Measurements from ENCODE around the gene ABR. TPM values are rescaled to one million over a fixed set of nuclear protein-coding genes. Genes with fewer than 3 reads are reported as not detected.
"Not testable (repeated sequence)": the region's sequence is repeated elsewhere in the genome, so short reads cannot be mapped to it uniquely, and the experiment has no call there.

Gene ABR
- total RNA-seq, 2 experiments from 2014 or later: 144 to 145 TPM

DNA sequence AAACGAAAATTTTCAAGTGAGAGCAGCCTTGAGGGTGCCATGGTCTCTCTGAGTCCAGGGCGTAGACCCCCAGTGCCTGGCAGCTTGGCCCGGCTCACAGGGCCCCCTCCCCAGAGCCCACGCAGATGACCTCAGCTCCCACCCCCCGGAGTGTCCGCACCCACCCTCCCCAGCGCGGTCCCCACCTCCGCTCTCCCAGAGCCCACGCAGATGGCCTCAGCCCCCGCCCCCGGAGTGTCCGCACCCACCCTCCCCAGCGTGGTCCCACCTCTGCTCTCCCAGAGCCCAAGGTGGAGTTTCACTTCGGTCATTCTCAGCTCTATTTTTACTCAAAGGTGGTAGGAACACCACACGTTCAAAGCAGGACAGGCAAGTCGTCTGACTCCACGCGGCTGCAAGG, 13.9 kb downstream of the ABR start:
- H3K27ac Mint-ChIP-seq: no peak overlapping the region
- no peaks in the 10 kb centered on the region for H3K9me3 Mint-ChIP-seq
- no peak overlapping the region for H3K4me3 Mint-ChIP-seq
- POLR2A ChIA-PET: no interaction called here
- no peaks in the 10 kb centered on the region for H3K36me3 Mint-ChIP-seq (ENCODE audit: low read depth)
- H3K4me1 Mint-ChIP-seq: no peaks in the 10 kb centered on the region
- CTCF ChIA-PET: interaction anchor here (1.0 to 1.3 kb wide), 2 partner anchors 22 to 23 kb away, joined by 3 read pairs; no protein-coding TSS in a partner anchor
- no peak for DNase-seq
- no peaks in the 10 kb centered on the region for H3K27me3 Mint-ChIP-seq

DNA sequence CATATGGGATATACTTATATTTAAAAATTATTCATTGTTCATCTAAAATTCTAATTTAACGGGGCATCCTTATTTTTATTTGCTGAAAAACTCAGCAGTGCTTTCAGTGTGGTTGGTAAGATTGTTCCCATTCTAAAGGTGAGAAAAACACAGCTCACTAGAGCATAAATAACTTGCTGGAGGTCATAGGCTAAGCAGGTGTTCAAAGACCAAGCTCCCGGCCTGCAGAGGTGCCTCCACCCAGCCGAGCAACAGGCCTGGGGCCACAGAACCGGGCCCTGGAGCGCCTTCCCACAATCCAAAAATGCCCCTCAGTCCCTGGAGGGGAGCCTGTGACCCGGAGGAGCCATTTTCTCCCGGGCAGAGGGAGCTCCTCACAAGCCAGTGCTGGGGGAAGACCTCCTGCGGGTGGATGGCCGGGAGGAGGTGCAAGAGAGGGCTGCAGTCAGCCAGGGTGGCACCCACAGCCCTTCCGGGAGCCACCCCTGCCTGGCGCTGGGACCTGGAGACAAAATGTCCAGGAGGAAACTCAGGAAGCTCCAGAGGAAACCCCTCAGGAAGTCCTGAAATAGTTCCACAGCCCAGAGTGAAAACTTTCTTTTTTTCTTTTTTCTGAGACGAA, 14.7 kb downstream of the ABR start:
- H3K4me3 Mint-ChIP-seq: no peak overlapping the region
- ChIA-PET CTCF (interaction anchor here (1.3 kb wide), 1 partner anchor 24 kb away, joined by 3 read pairs; no protein-coding TSS in a partner anchor), POLR2A (no interaction called here)
- H3K36me3 Mint-ChIP-seq (ENCODE audit: low read depth): no peaks in the 10 kb centered on the region
- H3K27ac Mint-ChIP-seq: no peak overlapping the region
- no peak for DNase-seq
- no peaks in the 10 kb centered on the region for H3K4me1 Mint-ChIP-seq
- no peaks in the 10 kb centered on the region for H3K27me3 Mint-ChIP-seq
- H3K9me3 Mint-ChIP-seq: no peaks in the 10 kb centered on the region

DNA sequence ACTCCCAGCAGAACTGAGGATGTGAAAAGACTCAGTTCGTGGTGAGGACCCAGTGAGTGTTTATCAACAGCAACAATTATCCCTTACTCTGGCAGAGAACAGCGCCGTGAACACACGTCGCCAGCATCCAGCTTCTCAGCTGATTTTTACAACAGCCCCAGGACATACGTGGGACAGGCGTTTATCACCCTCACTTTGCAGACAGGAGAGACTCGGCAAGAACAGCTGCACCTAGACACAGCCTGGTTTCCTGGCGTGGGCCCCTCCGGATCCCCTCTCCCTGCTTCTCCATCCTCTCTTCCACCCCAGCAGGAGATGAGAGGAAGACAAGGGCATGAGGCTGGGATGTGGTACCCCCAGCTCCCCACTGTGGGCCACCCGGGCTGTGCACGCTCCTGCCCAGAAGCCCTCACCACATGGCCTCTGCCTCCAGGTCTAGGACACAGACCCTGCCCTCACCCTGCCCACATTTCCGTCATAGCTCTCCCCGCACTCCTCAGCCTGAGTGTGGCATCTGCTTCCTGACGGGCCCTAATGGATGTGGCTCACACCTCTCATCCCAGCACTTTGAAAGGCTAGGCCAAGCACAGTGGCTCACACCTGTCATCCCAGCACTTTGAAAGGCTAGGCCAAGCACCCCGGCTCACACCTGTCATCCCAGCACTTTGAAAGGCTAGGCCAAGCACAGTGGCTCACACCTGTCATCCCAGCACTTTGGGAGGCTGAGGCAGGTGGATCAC, 17.5 kb downstream of the ABR start:
- CTCF ChIA-PET: interaction anchor here (0.7 kb wide), 1 partner anchor 41 kb away, joined by 4 read pairs; no protein-coding TSS in a partner anchor
- POLR2A ChIA-PET: no interaction called here
- no peaks in the 10 kb centered on the region for H3K9me3 Mint-ChIP-seq
- H3K36me3 Mint-ChIP-seq (ENCODE audit: low read depth): no peaks in the 10 kb centered on the region
- DNase-seq: no peak
- no peak overlapping the region for H3K27ac Mint-ChIP-seq
- no peaks in the 10 kb centered on the region for H3K4me1 Mint-ChIP-seq
- no peaks in the 10 kb centered on the region for H3K27me3 Mint-ChIP-seq
- no peak overlapping the region for H3K4me3 Mint-ChIP-seq

DNA sequence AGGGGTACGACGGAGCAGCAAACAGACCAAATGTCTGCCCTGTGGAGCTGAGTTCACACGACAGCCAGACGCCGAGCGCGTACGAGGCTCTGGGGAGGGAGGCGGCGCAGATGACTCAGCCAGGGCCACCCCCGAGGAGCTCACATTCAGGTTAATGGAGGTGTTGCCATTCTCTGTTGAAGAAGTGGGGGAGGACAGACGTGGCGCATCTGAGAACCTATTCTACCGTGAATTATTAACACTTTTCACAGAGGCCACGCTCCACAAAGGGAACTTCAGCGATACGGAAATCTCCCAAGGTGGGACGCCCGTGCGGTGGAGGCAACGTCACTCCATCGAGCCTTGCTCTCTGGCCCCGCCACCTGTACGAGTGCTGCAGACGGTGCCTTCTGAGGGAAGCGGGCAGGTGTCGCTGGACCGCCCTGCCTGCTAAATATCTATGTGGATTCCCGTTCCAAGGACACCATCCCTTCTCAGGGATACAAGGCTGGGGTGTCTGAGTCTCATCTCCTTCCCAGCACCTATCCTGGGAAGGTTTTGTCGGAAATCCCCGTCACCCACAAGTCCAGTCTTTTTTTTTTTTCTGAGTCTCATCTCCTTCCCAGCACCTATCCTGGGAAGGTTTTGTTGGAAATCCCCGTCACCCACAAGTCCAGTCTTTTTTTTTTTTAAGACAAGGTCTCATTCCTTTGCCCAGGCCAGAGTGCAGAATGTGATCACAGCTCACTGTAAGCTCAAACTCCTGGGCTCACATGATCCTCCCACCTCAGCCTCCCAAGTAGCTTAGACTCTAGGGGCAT, 19.0 kb downstream of the ABR start:
- Mint-ChIP-seq H3K4me1 (no peaks in the 10 kb centered on the region), H3K36me3 (ENCODE audit: low read depth) (no peaks in the 10 kb centered on the region), H3K27ac (no peak overlapping the region), H3K9me3 (no peaks in the 10 kb centered on the region), H3K4me3 (no peak overlapping the region), H3K27me3 (no peaks in the 10 kb centered on the region)
- CTCF ChIA-PET: interaction anchor here (0.6 to 0.7 kb wide), 2 partner anchors 38 to 553 kb away, joined by 3 to 4 read pairs; no protein-coding TSS in a partner anchor
- POLR2A ChIA-PET: no interaction called here
- DNase-seq: no peak

DNA sequence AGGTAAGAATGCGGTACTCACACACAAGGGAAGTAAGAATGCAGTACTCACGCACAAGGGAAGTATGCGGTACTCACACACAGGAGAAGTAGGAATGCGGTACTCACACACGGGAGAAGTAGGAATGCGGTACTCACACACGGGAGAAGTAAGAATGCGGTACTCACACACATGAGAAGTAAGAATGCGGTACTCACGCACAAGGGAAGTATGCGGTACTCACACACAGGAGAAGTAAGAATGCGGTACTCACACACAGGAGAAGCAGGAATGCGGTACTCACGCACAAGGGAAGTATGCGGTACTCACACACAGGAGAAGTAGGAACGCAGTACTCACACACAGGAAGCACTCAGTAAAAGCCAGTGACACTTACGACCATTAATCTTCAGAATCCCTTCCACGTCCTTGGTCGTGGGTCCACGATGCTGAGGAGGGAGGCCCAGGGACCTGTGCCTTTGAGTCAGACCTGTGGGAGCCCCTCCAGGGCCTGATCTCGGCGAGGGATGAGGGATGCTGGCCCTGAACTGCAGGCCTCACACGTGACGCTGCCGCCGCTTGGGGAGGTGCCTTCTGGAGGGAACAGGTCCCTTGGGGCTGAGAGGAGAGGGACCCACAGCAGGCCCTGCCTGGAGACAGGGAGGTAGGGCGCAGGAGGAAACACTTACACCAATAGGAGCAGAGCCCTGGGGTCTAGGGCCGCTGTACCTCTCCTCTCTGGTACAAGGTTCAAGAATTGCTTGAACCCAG, 20.2 kb downstream of the ABR start:
- Mint-ChIP-seq H3K27me3 (no peaks in the 10 kb centered on the region), H3K36me3 (ENCODE audit: low read depth) (no peaks in the 10 kb centered on the region), H3K4me1 (no peaks in the 10 kb centered on the region), H3K4me3 (no peak overlapping the region), H3K9me3 (no peaks in the 10 kb centered on the region), H3K27ac (no peak overlapping the region)
- POLR2A ChIA-PET: no interaction called here
- CTCF ChIA-PET: no interaction called here
- DNase-seq: no peak

DNA sequence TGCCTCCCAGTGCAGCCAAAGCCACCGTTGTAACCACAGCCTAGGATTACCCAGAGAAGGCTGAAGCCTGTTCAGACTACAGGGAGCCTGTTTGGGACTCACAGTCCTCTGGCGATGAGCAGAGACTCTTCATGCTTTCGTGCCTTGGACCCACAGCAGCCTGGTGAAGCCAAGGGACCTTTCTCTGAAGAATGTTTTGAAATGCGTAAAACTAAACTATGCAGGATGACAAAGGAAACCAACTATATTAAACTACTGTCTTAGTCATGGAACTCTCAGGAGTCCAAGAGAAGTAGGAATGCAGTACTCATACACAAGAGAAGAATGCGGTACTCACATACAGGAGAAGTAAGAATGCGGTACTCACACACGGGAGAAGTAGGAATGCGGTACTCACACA, 20.9 kb downstream of the ABR start:
- Mint-ChIP-seq H3K4me3 (no peak overlapping the region), H3K27ac (no peak overlapping the region), H3K36me3 (ENCODE audit: low read depth) (no peaks in the 10 kb centered on the region), H3K9me3 (no peaks in the 10 kb centered on the region), H3K4me1 (no peaks in the 10 kb centered on the region), H3K27me3 (no peaks in the 10 kb centered on the region)
- DNase-seq: no peak
- CTCF ChIA-PET: no interaction called here
- POLR2A ChIA-PET: no interaction called here

DNA sequence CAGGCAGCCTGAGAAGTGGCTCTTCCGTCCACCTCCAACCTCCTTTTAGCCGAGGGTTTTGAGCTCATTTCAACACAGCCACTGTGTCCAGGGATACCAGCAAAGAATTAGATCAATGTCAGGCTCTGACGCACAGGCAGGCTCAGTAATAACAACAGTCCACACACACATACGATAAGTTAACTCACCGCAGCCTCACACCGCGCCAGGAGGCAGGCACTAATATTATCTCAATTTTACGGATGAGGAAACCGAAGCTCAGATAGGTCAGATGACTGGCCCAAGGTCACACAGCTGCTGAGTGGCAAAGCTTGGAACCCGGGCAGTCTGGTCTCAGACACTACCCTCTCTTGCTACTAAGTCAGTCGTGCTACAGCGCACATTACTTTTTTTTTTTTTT, 22.9 kb downstream of the ABR start:
- no peaks in the 10 kb centered on the region for H3K36me3 Mint-ChIP-seq (ENCODE audit: low read depth)
- POLR2A ChIA-PET: no interaction called here
- no peak overlapping the region for H3K4me3 Mint-ChIP-seq
- H3K4me1 Mint-ChIP-seq: no peaks in the 10 kb centered on the region
- H3K27ac Mint-ChIP-seq: no peak overlapping the region
- CTCF ChIA-PET: interaction anchor here (1.7 kb wide), 1 partner anchor 35 kb away, joined by 4 read pairs; no protein-coding TSS in a partner anchor
- H3K27me3 Mint-ChIP-seq: no peaks in the 10 kb centered on the region
- no peak for DNase-seq
- no peaks in the 10 kb centered on the region for H3K9me3 Mint-ChIP-seq

DNA sequence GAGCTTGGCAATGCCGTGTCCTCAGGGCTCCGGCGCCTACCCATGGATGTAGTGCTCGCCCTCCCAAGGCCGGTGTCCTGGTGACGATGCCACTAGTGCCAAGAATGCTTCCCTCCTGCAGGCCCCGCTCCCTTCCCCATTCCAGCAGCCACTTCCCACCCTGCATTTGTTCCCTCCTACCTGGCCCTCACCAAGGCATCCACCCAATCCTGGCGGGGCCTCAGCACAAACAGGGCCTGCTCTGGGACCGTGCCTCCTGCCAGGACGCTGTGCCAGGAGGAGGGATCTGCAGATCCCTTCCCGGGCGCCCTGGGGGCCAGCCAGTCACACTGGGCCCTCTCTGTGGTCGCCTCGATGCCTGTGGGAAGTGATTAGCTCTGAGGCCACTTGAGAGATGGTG, 25.1 kb downstream of the ABR start:
- Mint-ChIP-seq H3K36me3 (ENCODE audit: low read depth) (no peaks in the 10 kb centered on the region), H3K27me3 (no peaks in the 10 kb centered on the region), H3K9me3 (no peaks in the 10 kb centered on the region), H3K4me1 (no peaks in the 10 kb centered on the region), H3K4me3 (no peak overlapping the region), H3K27ac (no peak overlapping the region)
- no peak for DNase-seq
- CTCF ChIA-PET: no interaction called here
- POLR2A ChIA-PET: no interaction called here

DNA sequence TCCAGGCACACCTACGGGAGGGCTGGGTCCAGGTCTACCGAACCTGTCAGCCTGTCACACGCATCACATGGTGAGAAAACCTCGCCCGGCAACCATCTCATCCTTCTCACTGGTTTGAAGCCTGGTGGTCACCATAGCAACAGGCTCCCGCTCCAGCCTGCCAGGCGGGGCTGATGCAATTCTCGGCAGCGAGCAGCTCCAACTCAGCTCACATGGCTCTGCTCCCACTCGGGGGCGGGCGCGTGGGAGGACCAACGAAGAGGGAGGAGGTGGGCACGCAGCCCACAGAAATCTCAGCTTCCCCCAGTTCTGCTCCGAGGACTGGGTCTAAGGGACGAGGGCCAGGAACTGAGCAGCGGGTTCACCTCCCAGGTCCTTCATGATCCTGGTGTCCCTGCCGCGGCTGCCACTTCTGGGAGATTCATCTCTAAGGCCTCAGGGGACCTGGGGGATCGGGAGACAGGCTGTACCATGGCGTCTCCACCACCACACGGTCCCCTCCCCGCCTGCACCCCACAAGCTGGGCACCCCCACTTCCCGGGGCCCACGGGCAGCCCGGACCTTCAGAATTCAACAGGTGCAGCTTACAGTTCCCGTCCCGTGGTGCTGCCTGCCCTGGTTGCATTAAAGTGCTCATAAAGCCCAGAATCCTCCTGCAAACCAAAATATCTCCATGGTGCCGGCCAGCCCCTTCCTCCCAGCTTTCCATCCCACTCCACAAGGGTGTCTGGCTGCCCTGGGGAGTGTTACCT, 25.8 kb downstream of the ABR start:
- Mint-ChIP-seq H3K27ac (no peak overlapping the region), H3K4me3 (no peak overlapping the region), H3K36me3 (ENCODE audit: low read depth) (no peaks in the 10 kb centered on the region), H3K4me1 (no peaks in the 10 kb centered on the region), H3K27me3 (no peaks in the 10 kb centered on the region), H3K9me3 (no peaks in the 10 kb centered on the region)
- no peak for DNase-seq
- CTCF ChIA-PET: no interaction called here
- POLR2A ChIA-PET: no interaction called here

DNA sequence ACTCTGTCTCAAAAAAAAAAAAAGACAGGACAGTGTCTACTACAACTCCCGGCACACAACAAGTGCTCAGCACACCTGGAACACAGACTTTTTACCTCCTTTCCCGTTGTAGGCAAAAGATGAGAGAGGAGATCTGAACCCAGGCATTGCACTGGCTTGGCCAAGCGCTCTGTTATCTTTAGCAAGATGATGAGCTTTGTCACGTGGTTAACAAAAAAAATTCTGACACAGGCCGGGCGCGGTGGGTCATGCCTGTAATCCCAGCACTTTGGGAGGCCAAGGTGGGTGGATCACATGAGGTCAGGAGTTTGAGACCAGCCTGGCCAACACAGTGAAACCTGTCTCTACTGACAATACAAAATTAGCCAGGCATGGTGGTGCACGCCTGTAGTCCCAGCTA, 27.2 kb downstream of the ABR start:
- CTCF ChIA-PET: not testable (repeated sequence)

DNA sequence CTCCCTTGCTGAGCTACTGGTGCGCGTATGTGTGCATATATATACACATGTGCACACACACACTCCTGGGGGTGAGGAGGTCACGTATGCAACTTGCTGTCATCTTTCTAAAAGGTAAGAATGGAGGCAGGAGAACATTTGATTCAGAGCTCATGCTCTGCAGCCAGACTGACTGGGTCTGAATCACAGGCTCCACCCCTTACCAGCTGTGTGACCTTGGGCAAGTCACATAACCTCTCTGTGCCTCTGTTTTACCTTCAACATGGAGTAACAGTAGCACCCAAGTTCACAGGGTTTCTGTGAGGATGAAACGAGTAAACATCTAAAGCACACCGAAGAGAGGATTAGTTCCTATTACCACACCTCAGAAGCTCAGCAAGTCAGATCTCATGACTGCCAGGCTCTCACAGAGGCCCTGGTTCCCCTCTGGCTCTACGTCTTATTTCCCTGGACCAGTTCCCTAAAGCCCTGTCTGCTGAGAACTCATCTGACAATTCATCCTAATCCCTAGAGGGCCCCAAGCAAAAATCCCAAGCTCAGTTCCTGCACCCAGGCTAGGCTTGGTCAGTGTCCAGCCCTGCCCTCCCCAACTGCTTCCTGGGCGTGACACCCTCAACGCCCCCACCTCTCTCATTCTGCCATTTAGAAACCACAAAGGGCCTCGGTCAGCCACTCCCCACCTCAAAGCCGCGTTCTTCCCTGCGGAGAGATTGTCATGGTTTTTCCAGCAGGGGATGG, 28.7 kb downstream of the ABR start:
- Mint-ChIP-seq H3K9me3 (peaks cover 5% of the 10 kb centered on the region), H3K27me3 (no peaks in the 10 kb centered on the region), H3K27ac (no peak overlapping the region), H3K4me1 (no peaks in the 10 kb centered on the region), H3K4me3 (no peak overlapping the region), H3K36me3 (ENCODE audit: low read depth) (no peaks in the 10 kb centered on the region)
- DNase-seq: no peak
- ChIA-PET POLR2A (no interaction called here), CTCF (interaction anchor here (2.2 kb wide), 1 partner anchor 29 kb away, joined by 8 read pairs; no protein-coding TSS in a partner anchor)

More for the DNA sequence above, 27.2 kb downstream of the ABR start:
- H3K27me3 Mint-ChIP-seq; H3K4me1 Mint-ChIP-seq; POLR2A ChIA-PET; H3K4me3 Mint-ChIP-seq; H3K9me3 Mint-ChIP-seq; DNase-seq; H3K36me3 Mint-ChIP-seq (ENCODE audit: low read depth); H3K27ac Mint-ChIP-seq: not testable (repeated sequence)

DNA sequence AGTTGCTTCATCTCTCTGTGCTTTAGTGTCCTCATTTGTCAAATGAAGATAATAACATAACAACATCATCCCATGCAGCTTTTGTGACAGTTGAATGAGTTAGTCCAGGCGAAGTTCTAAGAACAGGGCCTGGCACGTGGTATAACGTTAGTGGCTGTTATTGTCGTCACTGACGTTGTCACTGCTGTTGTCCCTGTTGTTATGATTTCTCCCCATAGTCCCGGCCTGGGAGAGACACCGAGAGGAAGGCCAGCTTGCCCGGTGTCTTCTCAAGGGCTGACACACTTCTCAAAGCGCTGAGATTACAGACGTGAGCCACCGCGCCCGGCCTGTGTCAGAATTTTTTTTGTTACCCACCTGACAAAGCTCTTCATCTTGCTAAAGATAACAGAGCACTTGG, 29.9 kb downstream of the ABR start:
- H3K36me3 Mint-ChIP-seq (ENCODE audit: low read depth): no peaks in the 10 kb centered on the region
- DNase-seq: no peak
- H3K4me3 Mint-ChIP-seq: no peak overlapping the region
- H3K4me1 Mint-ChIP-seq: no peaks in the 10 kb centered on the region
- no peak overlapping the region for H3K27ac Mint-ChIP-seq
- peaks cover 5% of the 10 kb centered on the region for H3K9me3 Mint-ChIP-seq
- ChIA-PET CTCF (interaction anchor here (0.7 to 2.2 kb wide), 2 partner anchors 28 to 48 kb away, joined by 4 to 8 read pairs; no protein-coding TSS in a partner anchor), POLR2A (no interaction called here)
- no peaks in the 10 kb centered on the region for H3K27me3 Mint-ChIP-seq

All from activated CD4-positive, alpha-beta memory T cell treated with anti-CD3 and anti-CD28 coated beads, Interleukin-2, amount 10 ng/mL, durations not matched to agents 7 days and 5 days (primary cell).